Measurements from ENCODE around the gene TANC1. TPM values are rescaled to one million over a fixed set of nuclear protein-coding genes. Genes with fewer than 3 reads are reported as not detected.

Gene TANC1
- total RNA-seq, 1 experiment from 2014 or later, result not detected

DNA sequence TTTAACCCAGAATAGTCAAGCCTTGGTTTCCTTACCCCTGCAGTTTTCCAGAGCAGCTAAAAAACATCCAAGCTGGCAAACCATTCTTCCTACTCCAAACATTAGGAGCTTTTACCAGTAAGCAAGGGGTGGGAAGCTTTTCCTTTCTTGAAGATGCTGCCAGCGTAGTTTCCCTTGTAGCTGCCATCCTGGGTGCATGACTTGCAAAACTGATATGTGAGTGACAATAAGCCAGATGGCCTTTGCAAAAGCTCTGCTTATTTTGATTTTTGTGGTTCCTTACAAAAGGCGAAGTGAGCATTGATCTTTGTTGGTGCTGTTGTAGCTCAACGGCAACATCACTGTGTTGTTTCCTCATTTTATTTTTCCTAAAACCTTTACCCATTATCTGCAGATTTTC is 179.2 kb downstream of the TANC1 start:
- Histone ChIP-seq H3K27me3 (ENCODE audit: low read length) (no peaks in the 10 kb centered on the region), H3K4me2 (ENCODE audit: low read depth, low read length, poor library complexity, severe bottlenecking) (no peak overlapping the region), H3K4me1 (ENCODE audit: low read length) (no peaks in the 10 kb centered on the region), H3K9ac (ENCODE audit: low read length) (no peak overlapping the region), H2AFZ (ENCODE audit: low read length) (no peak overlapping the region), H3K9me2 (replicated peaks; ENCODE audit: insufficient read depth, low read length) (no peaks in the 10 kb centered on the region), H3K27ac (ENCODE audit: low read length) (no peak overlapping the region), H4K20me1 (ENCODE audit: insufficient read depth, low read depth, low read length) (no peaks in the 10 kb centered on the region), H3K4me3 (ENCODE audit: low read length) (no peak overlapping the region), H3K36me3 (ENCODE audit: insufficient read depth, low read length) (no peaks in the 10 kb centered on the region), H3K9me3 (ENCODE audit: low read length) (no peaks in the 10 kb centered on the region), H3K79me2 (ENCODE audit: low read length) (no peaks in the 10 kb centered on the region)
- no peak for DNase-seq

DNA sequence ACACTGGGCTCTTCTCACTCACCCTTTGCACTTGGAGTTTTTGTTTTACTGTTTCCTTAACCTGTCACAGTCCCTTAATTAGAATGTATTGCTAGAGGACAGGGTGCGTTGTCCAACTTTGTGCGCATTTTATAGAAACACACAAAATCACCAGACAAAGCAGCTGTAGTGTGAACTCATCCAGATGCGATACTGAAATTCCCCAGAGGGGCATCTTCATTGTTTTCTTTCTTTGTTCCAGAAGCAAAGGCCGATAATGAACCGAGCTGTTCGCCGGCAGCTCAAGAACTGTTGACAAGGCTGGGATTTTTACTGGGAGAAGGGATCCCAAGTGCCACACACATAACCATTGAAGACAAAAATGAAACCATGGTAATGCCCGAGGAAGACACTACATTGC is 180.5 kb downstream of the TANC1 start:
- H4K20me1 ChIP-seq (ENCODE audit: insufficient read depth, low read depth, low read length), result no peaks in the 10 kb centered on the region
- H3K4me1 ChIP-seq (ENCODE audit: low read length), result no peaks in the 10 kb centered on the region
- H3K36me3 ChIP-seq (ENCODE audit: insufficient read depth, low read length), result no peaks in the 10 kb centered on the region
- no peaks in the 10 kb centered on the region for H3K79me2 ChIP-seq (ENCODE audit: low read length)
- H3K4me3 ChIP-seq (ENCODE audit: low read length), result no peak overlapping the region
- no peak overlapping the region for H3K4me2 ChIP-seq (ENCODE audit: low read depth, low read length, poor library complexity, severe bottlenecking)
- no peaks in the 10 kb centered on the region for H3K9me3 ChIP-seq (ENCODE audit: low read length)
- H3K9me2 ChIP-seq (replicated peaks; ENCODE audit: insufficient read depth, low read length), result no peaks in the 10 kb centered on the region
- no peak for DNase-seq
- no peak overlapping the region for H3K9ac ChIP-seq (ENCODE audit: low read length)
- H3K27me3 ChIP-seq (ENCODE audit: low read length), result no peaks in the 10 kb centered on the region
- H3K27ac ChIP-seq (ENCODE audit: low read length), result no peak overlapping the region
- no peak overlapping the region for H2AFZ ChIP-seq (ENCODE audit: low read length)

GRCh38 chr2:159149747-159150146 is 181.3 kb downstream of the TANC1 start:
- Histone ChIP-seq H3K79me2 (ENCODE audit: low read length) (no peaks in the 10 kb centered on the region), H3K4me2 (ENCODE audit: low read depth, low read length, poor library complexity, severe bottlenecking) (no peak overlapping the region), H3K9ac (ENCODE audit: low read length) (no peak overlapping the region), H3K4me1 (ENCODE audit: low read length) (no peaks in the 10 kb centered on the region), H3K27me3 (ENCODE audit: low read length) (no peaks in the 10 kb centered on the region), H3K4me3 (ENCODE audit: low read length) (no peak overlapping the region), H3K9me3 (ENCODE audit: low read length) (no peaks in the 10 kb centered on the region), H4K20me1 (ENCODE audit: insufficient read depth, low read depth, low read length) (no peaks in the 10 kb centered on the region), H3K27ac (ENCODE audit: low read length) (no peak overlapping the region), H3K9me2 (replicated peaks; ENCODE audit: insufficient read depth, low read length) (no peaks in the 10 kb centered on the region), H3K36me3 (ENCODE audit: insufficient read depth, low read length) (no peaks in the 10 kb centered on the region), H2AFZ (ENCODE audit: low read length) (no peak overlapping the region)
- no peak for DNase-seq

DNA sequence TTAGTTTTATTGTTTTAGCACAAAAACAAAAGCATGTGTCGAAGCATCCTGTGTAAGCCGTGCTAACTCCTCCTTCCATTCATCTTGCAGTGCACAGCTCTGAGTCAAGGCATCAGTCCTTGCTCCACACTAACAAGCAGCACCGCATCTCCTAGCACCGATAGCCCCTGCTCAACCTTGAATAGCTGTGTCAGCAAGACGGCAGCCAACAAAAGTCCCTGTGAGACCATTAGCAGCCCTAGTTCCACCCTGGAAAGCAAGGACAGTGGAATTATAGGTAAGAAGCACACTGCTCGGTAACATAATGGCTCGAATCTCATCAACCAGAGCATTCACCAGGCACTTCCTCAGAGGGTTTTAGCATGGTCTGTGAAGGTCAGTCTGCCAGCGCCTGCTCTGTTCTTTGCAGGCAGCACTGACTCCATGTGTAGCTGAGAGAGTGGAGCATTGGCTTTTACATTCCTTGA is 181.9 kb downstream of the TANC1 start:
- H3K4me2 ChIP-seq (ENCODE audit: low read depth, low read length, poor library complexity, severe bottlenecking), result no peak overlapping the region
- no peaks in the 10 kb centered on the region for H3K4me1 ChIP-seq (ENCODE audit: low read length)
- no peaks in the 10 kb centered on the region for H4K20me1 ChIP-seq (ENCODE audit: insufficient read depth, low read depth, low read length)
- no peak overlapping the region for H3K4me3 ChIP-seq (ENCODE audit: low read length)
- no peaks in the 10 kb centered on the region for H3K36me3 ChIP-seq (ENCODE audit: insufficient read depth, low read length)
- no peaks in the 10 kb centered on the region for H3K27me3 ChIP-seq (ENCODE audit: low read length)
- no peak overlapping the region for H3K27ac ChIP-seq (ENCODE audit: low read length)
- no peaks in the 10 kb centered on the region for H3K9me2 ChIP-seq (replicated peaks; ENCODE audit: insufficient read depth, low read length)
- H3K79me2 ChIP-seq (ENCODE audit: low read length), result no peaks in the 10 kb centered on the region
- DNase-seq, result no peak
- no peak overlapping the region for H2AFZ ChIP-seq (ENCODE audit: low read length)
- no peaks in the 10 kb centered on the region for H3K9me3 ChIP-seq (ENCODE audit: low read length)
- H3K9ac ChIP-seq (ENCODE audit: low read length), result no peak overlapping the region

DNA sequence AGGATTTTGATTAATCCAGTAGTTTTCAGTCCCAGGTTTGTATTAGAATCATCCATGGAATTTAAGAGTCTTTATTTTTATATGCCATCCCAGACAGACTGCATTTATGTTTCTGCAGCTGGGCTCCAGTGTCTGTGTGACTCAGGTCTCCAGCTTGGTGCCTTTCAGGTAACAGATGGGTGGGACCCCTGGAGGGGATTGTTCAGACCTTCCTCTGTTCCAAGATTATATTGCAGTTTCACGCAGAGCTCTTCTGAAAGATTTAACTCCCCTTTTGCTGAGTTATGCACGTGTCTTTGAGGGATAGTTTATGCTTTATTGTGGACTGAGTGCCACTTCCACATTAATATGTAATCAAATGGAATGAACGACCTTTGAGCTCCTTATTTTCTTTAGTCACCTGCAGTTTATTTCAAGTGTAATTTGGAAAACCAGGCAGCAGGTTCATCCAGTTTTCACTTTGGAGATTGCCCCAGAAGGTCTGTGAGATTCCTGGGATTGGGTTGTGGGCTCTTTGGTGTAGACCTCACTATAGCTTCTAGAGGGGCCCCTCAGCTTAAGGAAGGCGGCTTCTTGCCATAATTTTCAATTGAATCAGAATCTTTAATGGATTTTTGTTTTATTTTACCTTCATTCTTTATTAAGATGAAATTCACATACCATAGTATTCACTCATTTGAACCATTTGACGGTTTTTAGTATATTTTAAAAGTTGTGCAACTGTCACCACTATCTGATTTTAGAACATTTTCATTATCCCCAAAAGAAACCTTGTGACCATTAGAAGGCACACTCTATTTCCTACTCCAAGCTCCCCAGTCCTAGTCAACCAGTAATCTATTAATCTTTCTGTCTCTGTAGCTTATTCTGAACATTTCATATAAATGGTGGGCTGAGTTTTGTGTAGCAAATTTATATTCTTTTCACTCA is 183.0 kb downstream of the TANC1 start:
- no peak overlapping the region for H3K27ac ChIP-seq (ENCODE audit: low read length)
- no peaks in the 10 kb centered on the region for H3K36me3 ChIP-seq (ENCODE audit: insufficient read depth, low read length)
- no peaks in the 10 kb centered on the region for H3K9me2 ChIP-seq (replicated peaks; ENCODE audit: insufficient read depth, low read length)
- H3K9me3 ChIP-seq (ENCODE audit: low read length), result no peaks in the 10 kb centered on the region
- DNase-seq, result no peak
- no peak overlapping the region for H3K4me3 ChIP-seq (ENCODE audit: low read length)
- no peaks in the 10 kb centered on the region for H3K27me3 ChIP-seq (ENCODE audit: low read length)
- no peaks in the 10 kb centered on the region for H3K4me1 ChIP-seq (ENCODE audit: low read length)
- no peak overlapping the region for H3K9ac ChIP-seq (ENCODE audit: low read length)
- no peaks in the 10 kb centered on the region for H3K79me2 ChIP-seq (ENCODE audit: low read length)
- no peaks in the 10 kb centered on the region for H4K20me1 ChIP-seq (ENCODE audit: insufficient read depth, low read depth, low read length)
- H2AFZ ChIP-seq (ENCODE audit: low read length), result no peak overlapping the region
- no peak overlapping the region for H3K4me2 ChIP-seq (ENCODE audit: low read depth, low read length, poor library complexity, severe bottlenecking)

GRCh38 chr2:159152128-159152778 is 183.8 kb downstream of the TANC1 start:
- Histone ChIP-seq H3K79me2 (ENCODE audit: low read length) (no peaks in the 10 kb centered on the region), H3K4me1 (ENCODE audit: low read length) (no peaks in the 10 kb centered on the region), H3K9ac (ENCODE audit: low read length) (no peak overlapping the region), H3K27me3 (ENCODE audit: low read length) (no peaks in the 10 kb centered on the region), H3K27ac (ENCODE audit: low read length) (no peak overlapping the region), H2AFZ (ENCODE audit: low read length) (no peak overlapping the region), H3K9me2 (replicated peaks; ENCODE audit: insufficient read depth, low read length) (no peaks in the 10 kb centered on the region), H3K36me3 (ENCODE audit: insufficient read depth, low read length) (no peaks in the 10 kb centered on the region), H3K9me3 (ENCODE audit: low read length) (no peaks in the 10 kb centered on the region), H4K20me1 (ENCODE audit: insufficient read depth, low read depth, low read length) (no peaks in the 10 kb centered on the region), H3K4me3 (ENCODE audit: low read length) (no peak overlapping the region), H3K4me2 (ENCODE audit: low read depth, low read length, poor library complexity, severe bottlenecking) (no peak overlapping the region)
- no peak for DNase-seq

GRCh38 chr2:159153063-159153462 is 184.6 kb downstream of the TANC1 start:
- Histone ChIP-seq H4K20me1 (ENCODE audit: insufficient read depth, low read depth, low read length) (no peaks in the 10 kb centered on the region), H3K9ac (ENCODE audit: low read length) (no peak overlapping the region), H3K9me2 (replicated peaks; ENCODE audit: insufficient read depth, low read length) (no peaks in the 10 kb centered on the region), H3K27ac (ENCODE audit: low read length) (no peak overlapping the region), H3K4me1 (ENCODE audit: low read length) (no peaks in the 10 kb centered on the region), H3K27me3 (ENCODE audit: low read length) (no peaks in the 10 kb centered on the region), H2AFZ (ENCODE audit: low read length) (no peak overlapping the region), H3K36me3 (ENCODE audit: insufficient read depth, low read length) (no peaks in the 10 kb centered on the region), H3K9me3 (ENCODE audit: low read length) (no peaks in the 10 kb centered on the region), H3K79me2 (ENCODE audit: low read length) (no peaks in the 10 kb centered on the region), H3K4me3 (ENCODE audit: low read length) (no peak overlapping the region), H3K4me2 (ENCODE audit: low read depth, low read length, poor library complexity, severe bottlenecking) (no peak overlapping the region)
- no peak for DNase-seq

DNA sequence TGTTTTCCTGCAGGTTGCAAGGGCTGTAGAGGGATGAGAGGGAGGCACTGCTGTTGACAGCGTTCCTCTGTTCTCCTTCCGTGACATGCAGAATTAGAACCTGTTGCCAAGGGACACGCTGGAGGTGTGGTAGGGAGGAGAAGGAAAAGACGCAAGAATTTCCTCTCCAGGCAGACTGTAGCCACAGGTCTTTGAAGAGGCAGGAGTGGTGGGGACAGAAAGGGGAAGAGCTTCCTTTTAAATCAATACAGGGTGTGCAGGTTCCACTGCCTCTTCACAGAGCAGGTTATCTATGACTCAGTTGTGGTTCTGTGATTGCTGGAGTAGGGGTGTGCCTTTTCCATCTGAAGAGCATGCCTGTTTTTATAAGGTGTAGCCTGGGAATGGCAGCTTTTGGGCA is 185.0 kb downstream of the TANC1 start:
- Histone ChIP-seq H4K20me1 (ENCODE audit: insufficient read depth, low read depth, low read length) (no peaks in the 10 kb centered on the region), H3K4me3 (ENCODE audit: low read length) (no peak overlapping the region), H3K27me3 (ENCODE audit: low read length) (no peaks in the 10 kb centered on the region), H3K9me3 (ENCODE audit: low read length) (no peaks in the 10 kb centered on the region), H3K9ac (ENCODE audit: low read length) (no peak overlapping the region), H2AFZ (ENCODE audit: low read length) (no peak overlapping the region), H3K27ac (ENCODE audit: low read length) (no peak overlapping the region), H3K4me1 (ENCODE audit: low read length) (no peaks in the 10 kb centered on the region), H3K4me2 (ENCODE audit: low read depth, low read length, poor library complexity, severe bottlenecking) (no peak overlapping the region), H3K79me2 (ENCODE audit: low read length) (no peaks in the 10 kb centered on the region), H3K36me3 (ENCODE audit: insufficient read depth, low read length) (no peaks in the 10 kb centered on the region), H3K9me2 (replicated peaks; ENCODE audit: insufficient read depth, low read length) (no peaks in the 10 kb centered on the region)
- no peak for DNase-seq
